Hippocampal formation (tissue), 2 donors: ENCODE data around the gene RFWD3.
A peak's percentile ranks its signal among the peaks of the same experiment; 100 is the strongest.

Source experiments
- DNase-seq, 2 donors: peaks; one replicate each; lab custom pipeline; 2025; lab: John Stamatoyannopoulos, UW

RFWD3 gene

DNA sequence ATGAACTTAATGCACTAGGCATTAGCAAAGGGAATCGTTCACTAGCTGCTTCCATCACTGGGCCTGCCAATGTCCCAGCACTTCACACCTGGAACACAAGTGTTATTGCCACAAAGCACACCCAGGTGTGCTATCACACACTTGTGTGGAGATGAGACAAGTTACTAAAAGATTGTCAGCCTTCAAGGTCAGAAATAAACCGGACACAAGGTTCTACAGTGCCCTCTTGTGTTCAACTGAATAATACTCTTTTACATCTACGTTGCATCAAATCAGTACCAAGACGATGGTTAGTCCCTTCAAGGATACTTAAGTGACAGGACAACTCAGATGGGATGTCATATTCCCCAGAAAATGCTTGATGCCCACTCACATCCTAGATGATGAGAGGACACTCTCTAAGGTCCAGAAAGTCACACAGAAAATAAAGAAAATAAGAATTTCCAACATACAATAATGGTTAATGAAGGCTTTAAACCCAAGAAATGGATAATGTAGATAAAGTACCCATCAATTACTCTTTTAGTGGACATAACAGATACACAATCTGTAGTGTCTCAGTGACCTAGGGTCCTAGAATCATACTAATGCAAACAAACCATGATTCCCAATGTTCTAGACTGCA lies 43.4 kb downstream of the RFWD3 start:
- DNase-seq: peak in 1 of 2 donors; percentile 46

DNA sequence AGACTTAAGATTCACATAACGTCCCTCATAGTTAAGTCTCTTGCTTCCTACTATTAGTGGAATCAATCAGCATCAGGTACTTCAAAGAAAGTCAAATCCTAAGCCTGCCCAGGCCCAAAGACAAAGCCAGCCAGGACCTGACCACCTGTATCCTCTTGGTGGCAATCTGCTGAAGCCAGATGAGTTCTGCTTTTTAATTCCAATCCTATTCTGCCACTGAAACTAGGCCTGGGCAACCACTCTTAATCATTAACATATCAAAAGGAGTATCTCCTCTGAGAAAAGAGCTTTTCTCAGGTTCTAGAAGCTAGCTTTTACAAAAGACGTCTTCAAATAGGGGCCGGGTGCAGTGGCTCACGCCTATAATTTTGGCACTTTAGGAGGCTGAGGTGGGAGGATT lies 44.7 kb downstream of the RFWD3 start:
- no peak for DNase-seq

DNA sequence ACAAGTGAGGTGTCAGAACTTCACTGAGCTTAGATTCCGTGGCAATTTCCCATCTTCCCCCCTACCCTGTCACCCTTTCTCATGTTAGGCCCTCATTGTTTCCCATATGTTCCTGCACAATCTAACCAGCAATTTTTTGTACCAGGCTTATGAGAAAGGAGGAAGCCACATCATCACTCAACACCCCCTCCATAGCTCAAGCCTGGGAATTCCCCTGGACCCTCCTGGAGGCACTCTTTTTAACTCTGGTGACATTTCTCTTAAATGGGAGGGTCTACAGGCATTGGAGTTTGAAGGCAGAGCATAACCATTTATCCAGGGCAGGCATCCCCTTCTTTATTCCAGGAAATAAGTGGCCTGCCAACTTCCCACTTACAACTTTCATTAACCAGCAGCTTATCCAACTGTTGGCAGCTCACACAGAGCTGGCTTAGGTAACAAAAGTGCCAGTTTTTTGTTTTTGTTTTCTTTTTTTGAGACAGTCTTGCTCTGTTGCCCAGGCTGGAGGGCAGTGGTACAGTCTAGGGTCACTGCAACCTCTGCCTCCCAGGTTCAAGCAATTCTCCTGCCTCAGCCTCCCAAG lies 49.4 kb downstream of the RFWD3 start:
- DNase-seq: no peak

DNA sequence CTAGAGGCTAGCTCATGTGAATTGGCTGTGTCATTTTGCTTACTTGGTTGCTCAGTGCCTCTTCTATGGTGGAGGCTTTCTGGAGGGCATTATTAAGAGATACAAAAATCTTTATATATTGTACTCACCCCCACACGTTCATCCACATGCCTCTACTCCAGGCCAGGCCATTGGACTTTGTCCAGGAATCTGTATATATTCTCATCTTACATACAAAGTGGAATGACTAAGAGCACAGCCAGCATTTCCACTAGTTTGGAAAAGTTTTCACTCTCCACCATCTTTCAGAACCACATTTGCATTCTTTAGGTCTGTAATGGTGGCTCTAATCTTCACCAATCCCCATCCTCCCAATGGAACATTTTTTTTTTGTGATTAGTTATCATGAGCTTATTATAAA lies 55.0 kb downstream of the RFWD3 start:
- no peak for DNase-seq

DNA sequence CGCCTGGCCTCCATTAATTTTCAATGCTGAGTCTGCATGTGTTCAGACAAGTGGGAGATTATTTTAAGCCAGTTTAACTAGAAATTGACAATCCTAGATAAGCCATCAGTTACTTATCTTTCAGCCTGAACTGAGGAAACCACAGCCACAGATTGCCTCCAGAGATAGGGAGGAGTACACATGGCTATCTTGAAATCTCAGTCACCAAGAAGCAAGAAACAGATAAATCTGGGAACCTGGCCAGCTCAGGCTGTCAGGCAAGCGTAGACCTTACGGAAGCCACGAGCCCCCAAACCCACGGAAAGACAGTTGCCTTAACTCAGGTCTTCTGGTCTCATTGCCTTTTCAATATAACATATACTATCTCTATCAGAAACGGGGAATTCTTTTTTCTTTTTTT lies 57.7 kb downstream of the RFWD3 start:
- DNase-seq: no peak

DNA sequence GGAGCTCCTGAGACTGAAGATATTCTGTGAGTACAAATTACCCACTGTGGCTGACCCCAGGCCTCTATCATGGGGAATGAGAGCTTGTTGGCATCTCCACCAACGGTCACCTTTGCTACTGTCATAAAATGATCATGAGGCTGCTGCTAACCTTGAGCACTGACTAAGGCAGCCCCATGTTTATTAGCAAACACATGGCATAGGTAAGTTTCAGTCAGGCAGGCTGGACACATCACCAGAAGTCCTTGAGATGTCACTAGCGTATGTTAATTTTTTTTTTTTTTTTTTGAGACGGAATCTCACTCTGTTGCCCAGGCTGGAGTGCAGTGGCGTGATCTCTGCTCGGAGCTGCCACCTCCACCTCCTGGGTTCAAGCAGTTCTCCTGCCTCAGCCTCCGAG lies 58.3 kb downstream of the RFWD3 start:
- no peak for DNase-seq

DNA sequence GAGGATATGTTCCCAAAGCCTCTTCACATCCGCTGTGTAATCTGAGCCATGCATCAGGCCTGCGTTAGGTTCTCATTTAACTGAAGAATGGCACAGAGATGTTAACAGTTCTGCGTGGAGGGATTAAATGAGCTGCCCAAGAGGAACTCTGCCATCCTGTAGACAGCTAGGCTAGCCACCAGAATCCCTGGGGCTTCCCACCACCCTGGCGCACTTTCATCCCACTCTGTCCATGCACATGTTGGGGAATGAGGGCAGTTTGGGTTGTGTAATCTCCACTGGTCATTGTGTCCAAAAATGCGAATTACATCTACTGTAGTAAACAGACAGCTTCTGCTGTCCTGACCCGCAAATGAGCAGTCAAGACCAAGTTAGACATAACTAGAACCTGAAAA lies 58.7 kb downstream of the RFWD3 start:
- no peak for DNase-seq

DNA sequence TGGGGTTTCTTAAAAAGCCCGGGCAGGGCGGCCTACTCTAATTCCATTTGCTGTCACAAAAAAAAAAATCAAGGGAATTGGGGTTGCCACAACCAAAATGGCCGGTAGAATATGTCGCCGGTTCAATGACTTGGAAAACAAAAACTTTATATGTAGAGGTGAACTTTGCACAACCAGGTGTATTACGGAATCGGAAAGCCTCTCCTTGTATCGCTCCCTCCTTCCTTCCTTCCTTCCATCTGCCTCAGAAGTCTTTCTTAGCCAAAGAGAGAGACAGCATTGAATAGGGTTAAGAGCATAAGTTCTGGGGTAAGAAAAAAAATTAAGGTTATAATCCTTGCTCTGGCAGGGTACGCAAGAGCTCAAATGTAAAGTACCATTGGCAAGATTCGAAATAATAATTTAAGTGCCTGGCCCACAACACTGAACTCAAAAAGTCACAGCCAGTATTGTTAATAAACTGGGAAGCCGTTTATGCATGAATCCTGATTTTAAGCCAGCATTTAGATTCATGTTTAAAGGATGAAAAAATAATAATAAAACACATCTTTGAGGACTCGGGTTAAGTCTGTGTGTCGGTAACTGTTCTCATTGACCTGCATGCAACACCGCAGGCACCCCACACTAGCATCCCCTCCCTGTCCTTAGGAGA lies 59.2 kb downstream of the RFWD3 start:
- no peak for DNase-seq

DNA sequence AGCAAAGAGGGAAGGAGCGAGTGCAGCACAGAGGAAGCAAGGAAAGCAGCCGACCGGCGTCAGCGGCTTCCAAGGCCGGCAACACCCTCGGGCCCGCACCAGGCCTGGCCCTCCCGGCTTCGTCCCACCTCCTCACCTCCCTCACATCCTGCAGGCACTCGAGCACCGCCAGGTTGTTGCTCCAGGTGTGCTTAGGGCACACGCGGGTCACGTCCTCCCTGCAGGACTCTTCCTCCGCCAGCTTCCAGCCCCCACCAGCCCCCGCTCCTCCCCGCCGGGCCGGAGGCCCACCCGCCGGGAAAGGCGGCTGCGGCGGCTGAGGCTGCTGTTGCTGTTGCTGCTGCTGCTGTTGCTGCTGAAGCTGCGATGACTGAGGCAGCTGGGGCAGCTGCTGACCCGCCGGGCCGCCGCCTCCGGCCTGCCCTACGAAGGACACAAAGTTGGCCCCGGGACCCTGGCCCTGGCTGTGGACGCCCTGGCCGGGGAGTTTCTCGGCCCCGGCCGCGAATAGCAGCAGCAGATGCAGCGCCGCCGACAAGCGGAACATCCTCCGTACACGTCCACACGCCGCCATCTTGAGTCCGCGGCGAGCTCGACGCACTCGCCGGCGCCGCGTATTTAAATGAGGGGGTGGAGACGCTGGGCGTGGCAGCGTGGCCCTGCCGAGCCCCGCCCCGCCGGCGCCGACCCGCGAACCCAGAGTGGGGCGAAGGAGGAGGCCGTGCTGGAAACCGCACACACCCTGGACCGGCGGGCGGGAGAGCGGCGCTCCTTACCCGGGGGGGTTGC lies 60.0 kb downstream of the RFWD3 start, which contains the start of gene GLG1:
Gene GLG1 (minus strand): TSS at position 594 of the 789 bp plus-strand sequence. CDS start 20 bp downstream, at position 574.
- peak; percentile 87 to 89 for DNase-seq

DNA sequence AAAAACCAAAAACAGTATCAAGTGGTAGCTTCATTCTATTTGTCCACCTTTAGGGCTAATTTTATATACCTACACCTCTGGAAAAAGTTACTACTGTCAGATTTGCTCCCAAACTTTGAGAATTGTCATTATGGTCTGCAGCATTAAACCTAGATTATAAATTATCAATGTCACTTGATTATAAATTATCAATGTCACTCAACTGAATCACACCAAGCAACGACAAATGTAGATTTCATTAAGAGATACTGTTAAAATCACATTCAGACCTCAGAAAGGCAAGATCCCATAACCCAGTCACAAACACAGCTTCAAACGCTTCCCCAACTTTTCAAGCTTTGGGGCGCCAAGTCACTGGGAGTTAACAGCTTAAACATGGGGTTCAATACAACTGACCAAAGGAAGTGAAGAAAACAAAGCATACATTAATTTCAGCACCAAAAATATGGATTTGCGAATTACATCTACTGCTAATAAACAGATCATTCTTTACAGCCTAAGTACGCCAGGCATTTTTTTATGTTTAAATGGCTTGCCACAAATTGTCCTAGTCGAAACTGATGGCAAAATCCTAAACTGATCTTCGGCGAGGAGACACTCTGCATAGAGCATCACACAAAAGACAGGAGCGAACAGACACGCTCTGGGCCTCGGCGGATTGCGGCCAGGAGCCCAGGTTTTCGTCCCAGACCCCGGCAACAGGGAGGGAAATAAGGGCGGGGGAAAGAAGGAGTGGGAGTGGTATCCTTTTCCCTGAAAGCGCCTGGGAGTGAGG lies 60.7 kb downstream of the RFWD3 start:
- peak in 1 of 2 donors; percentile 1 for DNase-seq

DNA sequence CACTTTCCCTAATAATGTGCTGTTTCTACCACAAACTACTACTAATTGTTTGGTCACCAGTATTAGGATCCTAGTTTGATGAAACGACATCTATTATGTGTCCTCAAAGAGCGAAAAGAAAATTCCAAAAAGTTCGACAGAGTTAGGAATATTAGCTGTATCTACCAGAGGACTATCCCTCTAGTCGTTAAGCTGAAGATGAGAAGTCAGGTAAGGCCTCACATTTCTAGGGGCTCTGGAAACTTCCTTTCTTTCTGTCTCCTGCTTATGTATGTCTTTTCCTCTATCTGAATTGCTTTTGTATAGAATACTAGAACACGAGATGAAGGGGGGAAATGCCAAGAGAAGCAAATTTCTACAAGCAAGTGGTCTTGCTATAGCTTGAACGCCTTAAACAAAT lies 61.3 kb downstream of the RFWD3 start:
- no peak for DNase-seq

DNA sequence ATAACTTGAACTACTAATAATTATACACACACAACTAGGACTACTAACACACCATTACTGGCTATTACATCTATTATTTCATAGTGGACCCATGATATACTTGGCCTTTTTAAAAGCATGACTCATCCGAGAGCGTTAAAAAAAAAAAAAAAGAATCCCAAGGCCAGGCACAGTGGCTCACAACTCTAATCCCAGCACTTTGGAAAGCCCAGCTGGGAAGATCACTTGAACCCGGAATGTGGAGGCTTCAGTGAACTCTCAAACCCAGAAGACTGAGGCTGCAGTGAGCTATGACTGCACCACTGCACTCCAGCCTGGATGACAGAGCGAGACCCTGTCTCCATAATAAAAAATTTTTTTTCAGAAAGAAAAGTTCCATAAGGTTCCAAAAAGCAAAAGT lies 62.8 kb downstream of the RFWD3 start:
- DNase-seq: no peak

DNA sequence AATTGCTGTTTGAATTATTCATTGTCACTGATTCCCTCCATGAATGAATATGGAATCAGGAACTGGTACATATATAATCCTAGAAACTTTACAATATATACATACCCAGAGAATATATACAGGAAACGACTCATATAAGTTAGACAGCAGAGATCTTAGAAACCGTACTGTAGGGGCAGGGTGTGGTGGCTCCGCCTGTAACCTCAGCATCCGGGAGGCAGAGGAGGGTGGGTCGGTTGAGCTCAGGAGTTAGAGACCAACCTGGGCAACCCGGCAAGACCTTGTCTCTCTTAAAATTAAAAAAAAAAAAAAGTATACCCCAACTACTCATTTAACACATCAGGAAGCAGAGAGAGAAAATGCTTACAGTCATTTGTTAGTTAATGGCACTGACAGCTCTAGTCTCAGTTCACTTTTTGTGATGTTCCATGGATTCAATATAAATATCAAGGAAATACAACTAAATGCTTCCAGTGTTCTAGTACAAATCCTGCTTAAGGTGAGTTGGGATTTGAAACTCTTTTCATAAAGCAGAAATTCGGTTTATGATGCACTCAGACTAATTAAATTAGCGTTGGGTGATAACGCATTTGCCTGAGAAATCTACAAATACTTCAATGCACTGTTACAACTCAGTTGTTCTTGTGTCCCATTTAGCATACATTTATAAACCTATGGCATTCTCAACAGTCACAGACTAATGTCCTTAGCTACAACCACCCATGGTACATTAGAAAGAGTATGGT lies 65.4 kb downstream of the RFWD3 start:
- DNase-seq: no peak

DNA sequence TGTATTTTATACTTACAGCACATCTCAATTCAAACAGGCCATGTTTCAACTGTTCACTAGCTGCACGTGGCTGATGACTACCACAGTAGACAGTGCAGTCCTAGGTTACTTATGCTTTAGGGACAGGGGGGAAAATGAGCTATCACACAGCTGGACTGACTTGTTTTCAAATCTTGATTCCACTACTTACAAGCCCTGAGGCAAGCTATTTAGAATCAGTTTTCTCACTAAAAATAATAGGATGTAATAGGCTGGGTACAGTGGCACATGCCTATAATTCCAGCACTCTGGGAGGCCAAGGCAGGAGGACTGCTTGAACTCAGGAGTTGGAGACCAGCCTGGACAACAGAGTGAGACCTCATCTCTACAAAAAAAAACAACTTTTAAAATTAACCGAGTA lies 70.1 kb downstream of the RFWD3 start:
- no peak for DNase-seq

DNA sequence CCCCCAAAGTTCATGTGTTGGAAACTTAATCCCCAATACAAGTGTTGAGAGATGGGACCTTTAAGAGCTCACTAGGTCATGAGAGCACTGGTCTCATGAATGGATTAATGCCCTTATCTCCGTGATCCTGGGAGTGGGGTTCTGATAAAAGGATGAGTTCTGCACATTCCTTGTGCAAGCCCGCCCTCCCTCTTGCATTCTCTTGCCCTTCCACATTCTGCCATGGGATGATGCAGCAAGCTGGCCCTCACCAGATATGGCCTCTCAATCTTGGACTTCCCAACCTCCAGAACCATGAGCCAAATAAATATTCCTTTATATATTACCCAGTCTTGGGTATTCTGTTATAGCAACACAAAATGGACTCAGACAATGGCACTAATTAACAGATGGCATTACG lies 73.8 kb downstream of the RFWD3 start:
- DNase-seq: no peak

DNA sequence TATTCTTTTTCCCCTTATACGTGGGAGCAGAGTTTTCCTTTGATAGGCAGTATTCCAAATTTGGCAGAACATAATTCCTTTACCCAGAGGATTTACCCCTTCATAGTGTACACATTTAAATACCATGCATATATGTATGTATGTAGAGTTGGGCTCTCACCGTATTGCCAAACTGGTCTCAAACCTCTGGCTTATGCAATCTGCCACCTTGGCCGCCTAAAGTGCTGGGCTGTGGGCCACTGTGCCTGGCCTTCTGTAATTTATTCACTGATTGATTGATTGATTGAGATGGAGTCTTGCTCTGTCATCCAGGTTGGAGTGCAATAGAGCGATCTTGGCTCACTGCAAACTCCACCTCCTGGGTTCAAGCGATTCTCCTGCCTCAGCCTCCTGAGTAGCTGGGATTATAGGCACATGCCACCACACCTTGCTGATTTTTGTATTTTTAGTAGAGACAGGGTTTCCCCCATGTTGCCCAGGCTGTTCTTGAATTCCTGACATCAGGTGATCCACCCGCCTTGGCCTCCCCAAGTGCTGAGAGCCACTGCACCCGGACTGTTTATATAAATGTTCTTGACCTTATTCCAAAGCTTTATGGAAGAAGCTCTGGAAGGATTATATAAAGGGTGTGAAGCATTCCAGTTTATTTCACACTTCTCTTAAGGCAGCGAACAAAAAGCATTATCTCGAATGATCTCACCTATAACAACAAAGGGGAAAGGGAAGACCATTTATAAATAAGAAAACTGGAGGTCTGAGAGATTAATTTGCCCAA lies 74.6 kb downstream of the RFWD3 start:
- no peak for DNase-seq

DNA sequence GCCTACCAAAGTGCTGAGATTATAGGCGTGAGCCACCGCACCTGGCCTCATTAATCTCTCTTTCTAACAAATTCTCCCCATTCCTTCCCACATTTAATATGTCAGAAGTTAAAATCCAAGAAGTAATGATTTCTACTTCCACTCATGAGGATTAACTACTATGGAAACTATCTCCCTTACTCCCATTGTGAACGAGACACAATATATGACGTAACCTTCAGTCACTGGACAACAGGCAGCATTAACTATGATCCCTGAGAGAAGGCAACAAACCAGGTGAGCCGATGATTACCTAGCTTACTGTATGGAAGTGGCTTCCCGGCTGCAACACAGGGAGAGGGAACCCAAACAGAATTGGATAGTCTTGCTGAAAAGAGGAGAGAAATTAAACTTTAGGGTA lies 79.7 kb downstream of the RFWD3 start:
- DNase-seq: no peak

DNA sequence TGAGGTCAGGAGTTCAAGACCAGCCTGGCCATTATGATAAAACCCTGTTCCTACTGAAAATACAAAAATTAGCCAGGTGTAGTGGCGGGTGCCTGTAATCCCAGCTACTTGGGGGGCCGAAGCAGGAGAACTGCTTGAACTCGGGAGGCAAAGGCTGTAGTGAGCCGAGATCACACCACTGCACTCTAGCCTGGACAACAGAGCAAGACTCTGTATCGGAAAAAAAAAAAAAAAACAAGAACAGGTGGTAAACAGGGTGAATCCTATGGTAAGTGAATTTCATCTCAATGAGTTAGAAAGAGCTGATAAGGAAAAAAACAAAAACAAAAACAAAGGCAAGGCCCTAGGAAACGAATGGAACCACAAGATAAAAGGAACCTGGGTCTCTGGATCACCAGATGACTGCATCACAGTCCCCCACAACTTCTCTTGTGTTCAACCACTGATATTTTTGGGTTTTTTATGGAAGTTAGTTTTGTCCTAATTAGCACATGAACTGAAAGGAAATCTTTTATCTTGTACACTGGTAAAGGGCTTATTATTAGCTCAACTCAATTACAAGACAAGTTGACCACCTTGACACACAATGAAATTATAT lies 80.7 kb downstream of the RFWD3 start:
- DNase-seq: no peak

DNA sequence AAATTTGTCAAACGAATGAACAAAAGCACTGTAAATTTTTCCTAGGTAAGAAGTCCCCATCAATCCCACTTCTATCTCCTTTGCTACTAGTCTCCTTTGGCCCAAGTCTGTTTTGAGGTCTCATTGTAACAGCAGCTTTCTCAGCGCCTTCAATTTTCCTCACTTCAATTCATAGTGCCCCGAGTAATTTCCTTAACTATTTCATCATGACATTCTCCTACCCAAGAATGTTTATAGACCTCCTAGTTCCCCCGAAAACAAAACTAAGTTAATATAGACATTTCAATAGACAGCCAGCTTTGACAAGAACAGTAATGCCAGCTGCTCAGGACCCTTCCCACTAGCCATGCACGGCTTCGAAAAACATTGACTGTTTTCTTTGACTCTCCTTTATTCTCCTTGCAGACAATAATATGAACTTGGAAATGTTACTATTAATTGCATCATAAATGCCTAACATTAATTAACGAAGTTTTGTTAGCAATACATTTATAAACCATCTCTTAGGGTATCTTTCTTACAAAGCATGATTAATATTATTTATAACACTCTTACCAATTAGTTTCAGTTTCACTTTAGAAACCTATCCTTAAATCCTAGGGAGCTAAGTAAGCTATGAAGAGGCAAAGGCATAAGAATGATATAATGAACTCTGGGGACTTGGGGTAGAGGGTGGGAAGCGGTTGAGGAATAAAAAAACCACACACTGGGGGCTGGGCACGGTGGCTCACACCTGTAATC lies 82.6 kb downstream of the RFWD3 start:
- no peak for DNase-seq
